Mammary epithelial cell (primary cell): ENCODE results near the gene PNPLA1.

Source experiments
- CTCF ChIP-seq, 2 donors: IDR thresholded peaks in 1 of 2; conservative IDR thresholded peaks in 1 of 2; 2 replicates each; pipeline ENCODE4 v1.5.1; 2011 to 2012; ENCODE audit warnings: inconsistent platforms in 2 of 2, low read length in 2 of 2, mild to moderate bottlenecking in 2 of 2, control low read depth in 1 of 2, low read depth in 1 of 2; ENCODE audit not compliant: insufficient read depth in 1 of 2; ENCODE audit errors: extremely low read depth in 1 of 2
- EZH2 ChIP-seq: IDR thresholded peaks from 2 replicates; pipeline ENCODE4 v1.6.1; 2012; ENCODE audit warnings: low read length, inconsistent platforms, borderline replicate concordance

GRCh38 chr6:36298027-36298426, 28.2 kb downstream of the PNPLA1 start:
- TF ChIP-seq CTCF (conservative IDR thresholded peaks at IDR 0.05 in 1 of 2, IDR thresholded peaks at IDR 0.05 in 1 of 2; ENCODE audit: extremely low read depth in 1 of 2, insufficient read depth in 1 of 2, low read depth in 1 of 2, low read length in 2 of 2): no peak
- no peak for TF ChIP-seq EZH2
